K562 (cell line): ENCODE results near the gene FIZ1. TPM values are rescaled to one million over a fixed set of nuclear protein-coding genes. Genes with fewer than 3 reads are reported as not detected.
A peak's percentile ranks its signal among the peaks of the same experiment; 100 is the strongest.

Experiments
- ARID1B ChIP-seq: fragments of 450-650 bp; IDR thresholded peaks from 2 replicates; pipeline ENCODE4 v1.6.1; 2016; ENCODE audit warnings: antibody characterized with exemption, mild to moderate bottlenecking, inconsistent platforms
- CBX5 ChIP-seq: IDR thresholded peaks from 2 replicates; pipeline ENCODE4 v1.6.1; 2014; ENCODE audit warnings: low read depth, borderline replicate concordance
- DDX20 ChIP-seq: fragments of 450-650 bp; IDR thresholded peaks from 2 replicates; pipeline ENCODE4 v1.6.1; 2016; ENCODE audit warnings: missing genetic modification characterization, low read depth, mild to moderate bottlenecking, missing compliant biosample characterization, moderate library complexity
- DMBX1 ChIP-seq: fragments of 250-450 bp; sonication (Bioruptor Pico); IDR thresholded peaks from 2 replicates; pipeline ENCODE4 v1.8.0; 2022; ENCODE audit warnings: inconsistent platforms, mild to moderate bottlenecking, moderate library complexity, borderline replicate concordance
- HEY1 ChIP-seq: fragments of 250-450 bp; sonication (Bioruptor Pico); IDR thresholded peaks from 2 replicates; pipeline ENCODE4 v1.5.0; 2020; ENCODE audit warnings: mild to moderate bottlenecking, moderate library complexity, borderline replicate concordance
- KDM4B ChIP-seq, 2 experiments: fragments of 450-650 bp in 1 of 2; sonication (generic) in 1 of 2; IDR thresholded peaks; 2 replicates each; pipeline ENCODE4 v1.6.1; 2016 to 2017; ENCODE audit warnings: borderline replicate concordance in 2 of 2, antibody characterized with exemption in 1 of 2, low read depth in 1 of 2, mild to moderate bottlenecking in 1 of 2
- KLF10 ChIP-seq: fragments of 250-450 bp; sonication (Bioruptor Pico); IDR thresholded peaks from 2 replicates; pipeline ENCODE4 v1.6.1; 2021; ENCODE audit warnings: matching md5 sums
- MCM2 ChIP-seq: fragments of 450-650 bp; IDR thresholded peaks from 2 replicates; pipeline ENCODE4 v1.6.1; 2017; ENCODE audit warnings: low read depth, mild to moderate bottlenecking
- MTA3 ChIP-seq: fragments of 450-650 bp; formaldehyde crosslinking; IDR thresholded peaks from 2 replicates; pipeline ENCODE4 v1.6.1; 2017; ENCODE audit warnings: mild to moderate bottlenecking, borderline replicate concordance
- MYNN ChIP-seq, 2 experiments: sonication (generic); formaldehyde crosslinking in 1 of 2; IDR thresholded peaks; 2 replicates each; pipeline versions ENCODE4 v1.5.0 to v1.6.1; 2016 to 2020; ENCODE audit warnings: antibody characterized with exemption in 1 of 2, missing genetic modification reagents in 1 of 2
- TRIM24 ChIP-seq, 2 experiments: fragments of 450-650 bp; IDR thresholded peaks; 2 replicates each; pipeline ENCODE4 v1.6.1; 2016
- TSC22D4 ChIP-seq: fragments of 450-650 bp; IDR thresholded peaks from 2 replicates; pipeline ENCODE4 v1.6.1; 2016; ENCODE audit warnings: missing genetic modification characterization, missing biosample characterization, control low read depth
- ZNF253 ChIP-seq: fragments of 250-450 bp; sonication (Bioruptor Pico); conservative IDR thresholded peaks from 2 replicates; pipeline ENCODE4 v1.6.1; 2021; ENCODE audit warnings: mild to moderate bottlenecking
- ZNF41 ChIP-seq: fragments of 250-450 bp; sonication (Bioruptor Pico); conservative IDR thresholded peaks from 2 replicates; pipeline ENCODE4 v1.4.0; 2020; ENCODE audit warnings: mild to moderate bottlenecking
- ZNF561 ChIP-seq: fragments of 450-650 bp; formaldehyde crosslinking; conservative IDR thresholded peaks from 2 replicates; pipeline ENCODE4 v1.4.0; 2020; ENCODE audit warnings: mild to moderate bottlenecking, moderate library complexity
- ZNF79 ChIP-seq: fragments of 250-450 bp; sonication (Bioruptor Pico); IDR thresholded peaks from 2 replicates; pipeline ENCODE4 v1.4.0; 2020; ENCODE audit warnings: low read depth, mild to moderate bottlenecking, moderate library complexity
- polyA plus RNA-seq, 8 experiments: library from polyadenylated mRNA; depleted of rRNA in 4 of 8; stranded (reverse) in 5 of 8; unstranded in 3 of 8; fragments of >200 nt; fragmentation: Nextera tagmentation in 2 of 8; fragmentation: Illumina TruSeq in 1 of 8; extraction: Ambion mirVana in 2 of 8; extraction: Trizol in 1 of 8; gene quantifications; 2 replicates each; pipeline versions ENCODE4 v1.2.1 to v1.2.3, GENCODE V29; 2011 to 2014; ENCODE audit warnings: inconsistent platforms in 1 of 8, missing spikeins in 1 of 8
- total RNA-seq, 7 experiments: library from RNA; depleted of rRNA in 6 of 7; stranded (reverse); fragments of >200 nt in 6 of 7; fragmentation: Illumina TruSeq in 2 of 7; extraction: Trizol in 2 of 7; gene quantifications; 2 replicates each; pipeline versions ENCODE4 v1.2.1 to v1.2.3, GENCODE V29; 2011 to 2021; ENCODE audit warnings: low replicate concordance in 1 of 7
- TF ChIP-seq, protein P1 (sequence below): fragments of 450-650 bp; IDR thresholded peaks from one replicate; pipeline ENCODE4 v1.6.1; 2018; ENCODE audit warnings: mild to moderate bottlenecking, moderate library complexity; ENCODE audit not compliant: partially characterized antibody
- TF ChIP-seq, protein P2 (sequence below): sonication (generic); formaldehyde crosslinking; IDR thresholded peaks from 2 replicates; pipeline ENCODE4 v1.8.1; 2023; ENCODE audit warnings: mild to moderate bottlenecking, missing genetic modification reagents, moderate library complexity
- TF ChIP-seq, protein P3 (sequence below): fragments of 250-450 bp; sonication (Bioruptor Pico); IDR thresholded peaks from 2 replicates; pipeline ENCODE4 v1.5.1; 2021; ENCODE audit warnings: mild to moderate bottlenecking
- TF ChIP-seq, protein P4 (sequence below): sonication (generic); formaldehyde crosslinking; IDR thresholded peaks from 2 replicates; pipeline ENCODE4 v1.8.0; 2023; ENCODE audit warnings: mild to moderate bottlenecking, missing genetic modification reagents

Gene FIZ1
- total and polyA plus RNA-seq, 9 of the 15 experiments (the other 6 are each of a cell fraction or from before 2014, with no cell fraction given), result 0.79 to 17.5 (median 5.5) TPM

DNA sequence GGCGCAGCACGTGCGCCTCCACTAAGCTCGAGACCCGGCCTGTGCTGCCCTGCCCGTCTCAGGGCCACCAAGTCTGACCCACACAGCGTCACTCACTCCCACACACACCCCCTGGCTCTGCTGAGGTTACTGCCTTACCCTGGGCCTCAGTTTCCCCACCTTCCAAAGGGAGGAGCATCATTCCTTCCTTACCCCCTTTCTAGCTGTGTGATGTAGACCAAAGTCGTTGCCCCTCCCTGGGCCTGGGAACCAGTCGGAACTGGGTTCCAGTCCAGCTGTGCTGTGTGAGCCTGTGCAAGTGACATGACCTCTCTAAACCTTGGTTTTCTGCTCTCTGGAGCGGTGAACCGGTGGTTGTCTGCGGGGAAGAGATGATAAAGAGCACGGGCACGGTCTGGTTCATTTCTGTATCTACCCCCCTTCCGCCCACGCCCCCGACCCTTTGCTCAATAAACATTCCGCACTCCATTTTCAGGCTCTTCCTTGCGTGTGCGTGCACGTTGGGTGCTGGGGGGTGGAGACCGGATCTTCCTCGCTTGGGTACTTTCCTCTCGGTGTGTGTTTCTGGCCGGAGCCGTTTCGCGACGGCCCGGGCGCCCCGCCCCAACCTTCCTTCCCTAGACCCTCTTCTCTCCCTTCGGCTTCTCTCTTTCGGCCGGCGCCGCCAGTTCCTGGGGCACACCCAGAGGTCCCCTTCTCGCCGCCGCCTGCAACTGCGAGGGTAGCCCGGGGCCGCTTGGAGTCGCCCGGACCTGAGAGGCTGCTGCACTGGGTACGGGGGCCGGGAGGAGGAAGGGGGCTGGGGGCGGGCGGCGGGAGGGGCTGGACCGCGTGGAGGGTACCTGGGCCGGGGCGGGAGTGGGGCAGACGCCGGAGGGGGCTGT, 43.9 kb upstream of the FIZ1 start, which contains the start of gene ZNF581 (continued):
- 0 out of 2 replicates have a peak, but pooled peaks have one; percentile 10 for TF ChIP-seq CBX5
- peak; percentile 74 for TF ChIP-seq MTA3
- TF ChIP-seq, protein P1, sequence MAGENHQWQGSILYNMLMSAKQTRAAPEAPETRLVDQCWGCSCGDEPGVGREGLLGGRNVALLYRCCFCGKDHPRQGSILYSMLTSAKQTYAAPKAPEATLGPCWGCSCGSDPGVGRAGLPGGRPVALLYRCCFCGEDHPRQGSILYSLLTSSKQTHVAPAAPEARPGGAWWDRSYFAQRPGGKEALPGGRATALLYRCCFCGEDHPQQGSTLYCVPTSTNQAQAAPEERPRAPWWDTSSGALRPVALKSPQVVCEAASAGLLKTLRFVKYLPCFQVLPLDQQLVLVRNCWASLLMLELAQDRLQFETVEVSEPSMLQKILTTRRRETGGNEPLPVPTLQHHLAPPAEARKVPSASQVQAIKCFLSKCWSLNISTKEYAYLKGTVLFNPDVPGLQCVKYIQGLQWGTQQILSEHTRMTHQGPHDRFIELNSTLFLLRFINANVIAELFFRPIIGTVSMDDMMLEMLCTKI, result no peak
- no peak for TF ChIP-seq ZNF79 (CRISPR knock-in tag)
- TF ChIP-seq, protein P2, sequence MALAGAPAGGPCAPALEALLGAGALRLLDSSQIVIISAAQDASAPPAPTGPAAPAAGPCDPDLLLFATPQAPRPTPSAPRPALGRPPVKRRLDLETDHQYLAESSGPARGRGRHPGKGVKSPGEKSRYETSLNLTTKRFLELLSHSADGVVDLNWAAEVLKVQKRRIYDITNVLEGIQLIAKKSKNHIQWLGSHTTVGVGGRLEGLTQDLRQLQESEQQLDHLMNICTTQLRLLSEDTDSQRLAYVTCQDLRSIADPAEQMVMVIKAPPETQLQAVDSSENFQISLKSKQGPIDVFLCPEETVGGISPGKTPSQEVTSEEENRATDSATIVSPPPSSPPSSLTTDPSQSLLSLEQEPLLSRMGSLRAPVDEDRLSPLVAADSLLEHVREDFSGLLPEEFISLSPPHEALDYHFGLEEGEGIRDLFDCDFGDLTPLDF (CRISPR knock-in tag), result no peak
- no peak for TF ChIP-seq ZNF41 (CRISPR knock-in tag)
- TF ChIP-seq, protein P3, sequence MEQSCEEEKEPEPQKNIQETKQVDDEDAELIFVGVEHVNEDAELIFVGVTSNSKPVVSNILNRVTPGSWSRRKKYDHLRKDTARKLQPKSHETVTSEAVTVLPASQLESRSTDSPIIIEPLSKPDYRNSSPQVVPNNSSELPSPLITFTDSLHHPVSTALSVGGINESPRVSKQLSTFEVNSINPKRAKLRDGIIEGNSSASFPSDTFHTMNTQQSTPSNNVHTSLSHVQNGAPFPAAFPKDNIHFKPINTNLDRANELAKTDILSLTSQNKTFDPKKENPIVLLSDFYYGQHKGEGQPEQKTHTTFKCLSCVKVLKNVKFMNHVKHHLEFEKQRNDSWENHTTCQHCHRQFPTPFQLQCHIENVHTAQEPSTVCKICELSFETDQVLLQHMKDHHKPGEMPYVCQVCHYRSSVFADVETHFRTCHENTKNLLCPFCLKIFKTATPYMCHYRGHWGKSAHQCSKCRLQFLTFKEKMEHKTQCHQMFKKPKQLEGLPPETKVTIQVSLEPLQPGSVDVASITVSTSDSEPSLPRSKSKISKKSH (CRISPR knock-in tag), result no peak
- peak in 1 of 2 experiments; percentile 97; a peak in 2 of 4 replicates for TF ChIP-seq TRIM24 (IDR thresholded peaks at IDR 0.05)
- TF ChIP-seq KLF10 (CRISPR knock-in tag), result no peak
- no peak for TF ChIP-seq ARID1B
- no peak for TF ChIP-seq ZNF561
- no peak for TF ChIP-seq HEY1 (CRISPR knock-in tag)
- 0 out of 2 replicates have a peak, but pooled peaks have one; percentile 13 for TF ChIP-seq DMBX1 (CRISPR knock-in tag)
- TF ChIP-seq MCM2, result no peak
- no peak; the same call in 1 of the 2 replicates for TF ChIP-seq MYNN (IDR thresholded peaks at IDR 0.05)
- no peak for TF ChIP-seq MYNN (CRISPR knock-in tag; IDR thresholded peaks at IDR 0.05)
- TF ChIP-seq, protein P4, sequence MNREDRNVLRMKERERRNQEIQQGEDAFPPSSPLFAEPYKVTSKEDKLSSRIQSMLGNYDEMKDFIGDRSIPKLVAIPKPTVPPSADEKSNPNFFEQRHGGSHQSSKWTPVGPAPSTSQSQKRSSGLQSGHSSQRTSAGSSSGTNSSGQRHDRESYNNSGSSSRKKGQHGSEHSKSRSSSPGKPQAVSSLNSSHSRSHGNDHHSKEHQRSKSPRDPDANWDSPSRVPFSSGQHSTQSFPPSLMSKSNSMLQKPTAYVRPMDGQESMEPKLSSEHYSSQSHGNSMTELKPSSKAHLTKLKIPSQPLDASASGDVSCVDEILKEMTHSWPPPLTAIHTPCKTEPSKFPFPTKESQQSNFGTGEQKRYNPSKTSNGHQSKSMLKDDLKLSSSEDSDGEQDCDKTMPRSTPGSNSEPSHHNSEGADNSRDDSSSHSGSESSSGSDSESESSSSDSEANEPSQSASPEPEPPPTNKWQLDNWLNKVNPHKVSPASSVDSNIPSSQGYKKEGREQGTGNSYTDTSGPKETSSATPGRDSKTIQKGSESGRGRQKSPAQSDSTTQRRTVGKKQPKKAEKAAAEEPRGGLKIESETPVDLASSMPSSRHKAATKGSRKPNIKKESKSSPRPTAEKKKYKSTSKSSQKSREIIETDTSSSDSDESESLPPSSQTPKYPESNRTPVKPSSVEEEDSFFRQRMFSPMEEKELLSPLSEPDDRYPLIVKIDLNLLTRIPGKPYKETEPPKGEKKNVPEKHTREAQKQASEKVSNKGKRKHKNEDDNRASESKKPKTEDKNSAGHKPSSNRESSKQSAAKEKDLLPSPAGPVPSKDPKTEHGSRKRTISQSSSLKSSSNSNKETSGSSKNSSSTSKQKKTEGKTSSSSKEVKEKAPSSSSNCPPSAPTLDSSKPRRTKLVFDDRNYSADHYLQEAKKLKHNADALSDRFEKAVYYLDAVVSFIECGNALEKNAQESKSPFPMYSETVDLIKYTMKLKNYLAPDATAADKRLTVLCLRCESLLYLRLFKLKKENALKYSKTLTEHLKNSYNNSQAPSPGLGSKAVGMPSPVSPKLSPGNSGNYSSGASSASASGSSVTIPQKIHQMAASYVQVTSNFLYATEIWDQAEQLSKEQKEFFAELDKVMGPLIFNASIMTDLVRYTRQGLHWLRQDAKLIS (CRISPR knock-in tag), result no peak
- peak in 1 of 2 experiments; percentile 81; a peak in 1 of 4 replicates for TF ChIP-seq KDM4B (IDR thresholded peaks at IDR 0.05; ENCODE audit: borderline replicate concordance in 2 of 2, low read depth in 1 of 2)
- no peak for TF ChIP-seq DDX20 (tag)
- no peak for TF ChIP-seq ZNF253
- TF ChIP-seq TSC22D4 (tag), result no peak
